OCI-LY1 (cell line): ENCODE measurements around the gene EYS.

Source experiments
- H2AFZ ChIP-seq: fragments of 200-600 bp; sonication (generic), shearing (Covaris generic); 2 replicates; pipeline ENCODE4 v1.6.0; 2014; ENCODE audit warnings: antibody characterized with exemption, mild to moderate bottlenecking, low read length
- H3F3A ChIP-seq: fragments of 200-600 bp; sonication (generic), shearing (Covaris generic); 2 replicates; pipeline ENCODE4 v1.6.0; 2014; ENCODE audit warnings: mild to moderate bottlenecking, antibody characterized with exemption, low read length, moderate library complexity; ENCODE audit not compliant: insufficient read depth
- H3K27ac ChIP-seq: fragments of 200-600 bp; sonication (generic); 2 replicates; pipeline ENCODE4 v1.5.1; 2014; ENCODE audit warnings: low read length, mixed run types, mild to moderate bottlenecking, low read depth; ENCODE audit not compliant: poor library complexity, severe bottlenecking
- H3K27me3 ChIP-seq: fragments of 200-600 bp; sonication (generic); 2 replicates; pipeline ENCODE4 v1.6.0; 2014; ENCODE audit warnings: antibody characterized with exemption, mild to moderate bottlenecking, low read length, moderate library complexity; ENCODE audit not compliant: insufficient read depth
- H3K36me3 ChIP-seq: fragments of 200-600 bp; sonication (generic); 2 replicates; pipeline ENCODE4 v1.6.1; 2014; ENCODE audit warnings: mild to moderate bottlenecking, antibody characterized with exemption, low read length, moderate library complexity, mixed read lengths; ENCODE audit not compliant: insufficient read depth
- H3K4me1 ChIP-seq: fragments of 200-600 bp; sonication (generic); 2 replicates; pipeline ENCODE4 v1.5.1; 2014; ENCODE audit warnings: mild to moderate bottlenecking, low read length, moderate library complexity; ENCODE audit not compliant: insufficient read depth, severe bottlenecking
- H3K4me2 ChIP-seq: fragments of 200-600 bp; sonication (generic), shearing (Covaris generic); 2 replicates; pipeline ENCODE4 v1.6.1; 2014; ENCODE audit warnings: low read length
- H3K4me3 ChIP-seq: fragments of 200-600 bp; sonication (generic); 2 replicates; pipeline ENCODE4 v1.5.1; 2014; ENCODE audit warnings: low read length, low read depth, mild to moderate bottlenecking, mixed read lengths; ENCODE audit not compliant: poor library complexity, severe bottlenecking
- H3K79me2 ChIP-seq: fragments of 200-600 bp; shearing (Covaris generic); 2 replicates; pipeline ENCODE4 v1.6.1; 2016; ENCODE audit warnings: mixed run types, low read length, mixed read lengths; ENCODE audit not compliant: insufficient read depth
- H3K9ac ChIP-seq: fragments of 200-600 bp; sonication (generic), shearing (Covaris generic); 2 replicates; pipeline ENCODE4 v1.6.1; 2014; ENCODE audit warnings: mild to moderate bottlenecking, low read length, mixed read lengths
- H3K9me2 ChIP-seq: fragments of 200-600 bp; sonication (generic), shearing (Covaris generic); 2 replicates; pipeline ENCODE4 v1.6.1; 2014; ENCODE audit warnings: low read depth, mild to moderate bottlenecking, low read length, mixed read lengths
- H3K9me3 ChIP-seq: fragments of 200-600 bp; shearing (Covaris generic); 2 replicates; pipeline ENCODE4 v1.6.1; 2014; ENCODE audit warnings: low read length, mixed read lengths
- H4K20me1 ChIP-seq: fragments of 200-600 bp; sonication (generic), shearing (Covaris generic); 2 replicates; pipeline ENCODE4 v1.6.0; 2016; ENCODE audit warnings: mild to moderate bottlenecking, low read length; ENCODE audit not compliant: insufficient read depth
- CTCF ChIP-seq: fragments of 200-600 bp; sonication (generic), shearing (Covaris generic); IDR thresholded peaks from 2 replicates; pipeline ENCODE4 v1.5.1; 2017; ENCODE audit warnings: mild to moderate bottlenecking, antibody characterized with exemption, low read length, moderate library complexity, mixed read lengths
- EZH2 ChIP-seq: fragments of 200-600 bp; sonication (generic), shearing (Covaris generic); IDR thresholded peaks from 2 replicates; pipeline ENCODE4 v1.8.0; 2017; ENCODE audit warnings: borderline replicate concordance, mixed run types, mild to moderate bottlenecking, antibody characterized with exemption, low read length, moderate library complexity, mixed read lengths

EYS gene

DNA sequence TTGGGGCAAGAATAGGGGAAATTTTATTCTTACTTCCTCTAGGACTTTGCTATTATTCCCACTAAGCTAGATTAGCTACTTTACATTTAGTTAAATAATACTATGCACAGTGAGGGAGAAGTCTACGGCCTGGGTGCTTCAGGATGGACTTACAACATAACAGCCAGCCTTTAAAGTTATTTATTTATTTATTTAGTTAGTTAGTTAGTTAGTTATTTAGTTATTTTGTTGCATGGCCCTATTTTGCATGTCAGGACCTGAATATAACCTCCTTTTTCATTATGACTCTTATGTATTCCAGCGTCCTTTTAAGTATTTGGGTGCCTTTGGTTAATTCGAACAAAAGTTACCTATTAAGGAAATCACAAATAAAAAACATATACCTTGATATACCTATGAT, 238.7 kb downstream of the EYS start:
- Histone ChIP-seq H3K27ac (no peak overlapping the region), H3K36me3 (no peaks in the 10 kb centered on the region), H2AFZ (no peak overlapping the region)

DNA sequence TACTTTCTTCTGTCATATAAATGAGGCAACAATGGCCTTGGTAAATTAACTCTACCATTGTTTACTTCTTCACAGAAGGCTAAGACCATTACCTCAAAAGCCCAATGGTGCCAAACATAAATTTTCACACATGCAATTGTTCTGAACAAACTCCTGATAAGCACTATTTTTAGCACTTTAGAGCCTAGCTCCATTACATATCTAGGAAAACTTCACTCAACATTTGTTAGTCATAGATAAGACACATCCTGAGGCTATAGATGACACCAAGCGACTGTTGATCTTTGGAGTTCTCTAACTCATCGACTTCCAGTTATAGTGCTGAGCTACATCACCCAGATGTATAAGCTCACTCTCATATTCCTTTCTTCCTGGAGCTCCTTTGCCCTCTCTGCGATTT, 245.9 kb downstream of the EYS start:
- H3K79me2 ChIP-seq: no peaks in the 10 kb centered on the region
- no peak overlapping the region for H3K27ac ChIP-seq
- no peak overlapping the region for H3K9ac ChIP-seq
- H3K27me3 ChIP-seq: no peaks in the 10 kb centered on the region
- H4K20me1 ChIP-seq: no peaks in the 10 kb centered on the region
- H3K4me1 ChIP-seq: no peaks in the 10 kb centered on the region
- H3K9me3 ChIP-seq: no peaks in the 10 kb centered on the region
- no peaks in the 10 kb centered on the region for H3K36me3 ChIP-seq
- no peaks in the 10 kb centered on the region for H3K9me2 ChIP-seq
- H2AFZ ChIP-seq: no peak overlapping the region
- H3K4me3 ChIP-seq: no peak overlapping the region
- no peak overlapping the region for H3K4me2 ChIP-seq
- TF ChIP-seq EZH2 (no peak), CTCF (no peak)
- H3F3A ChIP-seq: no peaks in the 10 kb centered on the region

More for the DNA sequence above, 238.7 kb downstream of the EYS start:
- no peaks in the 10 kb centered on the region for H3K9me2 ChIP-seq
- H3K9ac ChIP-seq: no peak overlapping the region
- TF ChIP-seq EZH2 (no peak), CTCF (no peak)
- no peaks in the 10 kb centered on the region for H3K79me2 ChIP-seq
- no peaks in the 10 kb centered on the region for H3K27me3 ChIP-seq
- H4K20me1 ChIP-seq: no peaks in the 10 kb centered on the region
- H3K4me1 ChIP-seq: no peaks in the 10 kb centered on the region
- H3K4me3 ChIP-seq: no peak overlapping the region
- H3F3A ChIP-seq: no peaks in the 10 kb centered on the region
- no peak overlapping the region for H3K4me2 ChIP-seq
- H3K9me3 ChIP-seq: no peaks in the 10 kb centered on the region

DNA sequence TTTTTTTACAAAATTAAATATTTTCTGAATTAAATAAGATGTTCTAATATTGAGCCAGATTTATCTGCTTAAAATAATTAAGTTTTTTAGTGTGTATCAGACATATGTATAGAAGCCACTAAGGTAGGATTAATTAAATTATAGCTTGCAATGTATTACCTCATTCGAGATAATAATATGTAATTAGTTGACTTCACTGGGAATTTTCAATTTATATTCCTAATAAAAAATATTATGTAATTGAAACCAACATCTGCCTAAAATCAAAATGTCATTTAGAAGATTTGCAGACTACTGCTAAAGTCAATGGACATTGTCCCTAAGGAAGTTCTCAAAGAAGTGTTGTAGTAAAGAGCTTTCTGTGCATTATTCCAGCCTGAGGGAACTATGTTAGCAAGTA, 254.7 kb downstream of the EYS start:
- Histone ChIP-seq H3F3A (no peaks in the 10 kb centered on the region), H3K9ac (no peak overlapping the region), H3K27me3 (no peaks in the 10 kb centered on the region), H3K27ac (no peak overlapping the region), H3K9me2 (no peaks in the 10 kb centered on the region), H3K4me2 (no peak overlapping the region), H3K79me2 (no peaks in the 10 kb centered on the region), H3K4me1 (no peaks in the 10 kb centered on the region), H3K36me3 (no peaks in the 10 kb centered on the region), H4K20me1 (no peaks in the 10 kb centered on the region), H2AFZ (no peak overlapping the region), H3K4me3 (no peak overlapping the region), H3K9me3 (no peaks in the 10 kb centered on the region)
- TF ChIP-seq EZH2: no peak
- no peak for TF ChIP-seq CTCF
